Esophagus muscularis mucosa (tissue), 4 donors: ENCODE data around the gene OTOP3.

Experiments
- EP300 ChIP-seq: sonication (generic); formaldehyde crosslinking; IDR thresholded peaks from one replicate; pipeline ENCODE4 v1.6.1; 2017; ENCODE audit warnings: antibody characterized with exemption
- POLR2A ChIP-seq: fragments of 450-650 bp; IDR thresholded peaks from one replicate; pipeline ENCODE4 v1.6.1; 2017; ENCODE audit warnings: antibody characterized with exemption, moderate library complexity, mild to moderate bottlenecking, low read depth
- POLR2AphosphoS5 ChIP-seq, 2 donors: sonication (generic); formaldehyde crosslinking; IDR thresholded peaks; one replicate each; pipeline ENCODE4 v1.6.1; 2017; ENCODE audit warnings: antibody characterized with exemption in 2 of 2
- TF ChIP-seq, protein P1 (sequence below), 3 experiments: fragments of 200-600 bp in 2 of 3; fragments of 450-650 bp in 1 of 3; sonication (generic) in 2 of 3; IDR thresholded peaks; one replicate each; pipeline ENCODE4 v1.5.1; 2017 to 2019; ENCODE audit warnings: antibody characterized with exemption in 3 of 3, mild to moderate bottlenecking in 2 of 3, moderate library complexity in 1 of 3

DNA sequence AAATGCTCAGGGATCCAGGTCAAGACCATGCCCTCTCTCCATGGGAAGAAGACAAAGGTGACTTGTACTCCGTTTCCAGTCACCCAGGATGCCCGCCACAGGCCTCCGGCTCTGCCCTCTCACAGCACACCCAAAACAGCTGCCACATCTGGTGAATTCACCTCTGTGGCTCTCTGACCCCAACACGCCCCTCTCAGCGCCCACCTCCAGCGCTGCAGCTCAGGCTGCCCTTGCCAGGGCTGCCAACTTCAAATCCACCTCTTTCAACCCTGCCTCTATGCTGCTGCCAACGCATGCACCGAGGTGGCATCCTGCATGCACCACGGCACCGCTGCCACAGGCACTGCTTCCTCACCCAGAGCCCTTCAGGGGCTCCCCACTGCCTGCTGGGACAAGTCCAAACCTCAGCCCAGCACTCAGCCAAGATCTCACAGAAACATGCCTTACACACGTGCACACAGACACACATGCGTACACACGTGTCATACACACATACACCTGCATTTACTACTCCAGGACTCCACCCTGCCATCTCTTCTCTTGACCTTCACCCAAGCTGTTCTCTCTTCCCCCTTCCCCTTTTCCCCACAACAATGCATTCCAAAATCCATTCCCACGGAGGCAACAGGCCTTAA lies 29.4 kb downstream of the OTOP3 start:
- TF ChIP-seq, protein P1, sequence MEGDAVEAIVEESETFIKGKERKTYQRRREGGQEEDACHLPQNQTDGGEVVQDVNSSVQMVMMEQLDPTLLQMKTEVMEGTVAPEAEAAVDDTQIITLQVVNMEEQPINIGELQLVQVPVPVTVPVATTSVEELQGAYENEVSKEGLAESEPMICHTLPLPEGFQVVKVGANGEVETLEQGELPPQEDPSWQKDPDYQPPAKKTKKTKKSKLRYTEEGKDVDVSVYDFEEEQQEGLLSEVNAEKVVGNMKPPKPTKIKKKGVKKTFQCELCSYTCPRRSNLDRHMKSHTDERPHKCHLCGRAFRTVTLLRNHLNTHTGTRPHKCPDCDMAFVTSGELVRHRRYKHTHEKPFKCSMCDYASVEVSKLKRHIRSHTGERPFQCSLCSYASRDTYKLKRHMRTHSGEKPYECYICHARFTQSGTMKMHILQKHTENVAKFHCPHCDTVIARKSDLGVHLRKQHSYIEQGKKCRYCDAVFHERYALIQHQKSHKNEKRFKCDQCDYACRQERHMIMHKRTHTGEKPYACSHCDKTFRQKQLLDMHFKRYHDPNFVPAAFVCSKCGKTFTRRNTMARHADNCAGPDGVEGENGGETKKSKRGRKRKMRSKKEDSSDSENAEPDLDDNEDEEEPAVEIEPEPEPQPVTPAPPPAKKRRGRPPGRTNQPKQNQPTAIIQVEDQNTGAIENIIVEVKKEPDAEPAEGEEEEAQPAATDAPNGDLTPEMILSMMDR (IDR thresholded peaks at IDR 0.05): no peak
- TF ChIP-seq POLR2A (no peak), POLR2AphosphoS5 (IDR thresholded peaks at IDR 0.05) (no peak), EP300 (no peak)
